H9 (cell line): Measurements from ENCODE around the gene TEX55. TPM values are rescaled to one million over a fixed set of nuclear protein-coding genes. Genes with fewer than 3 reads are reported as not detected.

Experiments
- DNase-seq: peaks from one replicate; pipeline ENCODE4 v3.0.0-alpha.2; 2017
- H2AFZ ChIP-seq: one replicate; pipeline ENCODE4 v1.6.1; 2013; ENCODE audit warnings: mild to moderate bottlenecking, low read length, control low read depth, moderate library complexity
- H2AK5ac ChIP-seq: 2 replicates; pipeline ENCODE4 v1.6.1; 2013; ENCODE audit warnings: low read length, control low read depth, mixed read lengths; ENCODE audit not compliant: insufficient read length
- H2BK120ac ChIP-seq: one replicate; pipeline ENCODE4 v1.6.1; 2013; ENCODE audit warnings: low read depth, mild to moderate bottlenecking, low read length, control low read depth, inconsistent platforms; ENCODE audit not compliant: poor library complexity, severe bottlenecking
- H2BK12ac ChIP-seq: 2 replicates; pipeline ENCODE4 v1.6.1; 2013; ENCODE audit warnings: low read length, control low read depth, mixed read lengths, low read depth; ENCODE audit not compliant: insufficient read length
- H2BK15ac ChIP-seq: 2 replicates; pipeline ENCODE4 v1.6.1; 2013; ENCODE audit warnings: low read depth, low read length, control low read depth
- H2BK20ac ChIP-seq: one replicate; pipeline ENCODE4 v1.6.1; 2013; ENCODE audit warnings: low read depth, mild to moderate bottlenecking, low read length, control low read depth, inconsistent platforms; ENCODE audit not compliant: poor library complexity, severe bottlenecking
- H2BK5ac ChIP-seq: 2 replicates; pipeline ENCODE4 v1.6.1; 2013; ENCODE audit warnings: low read length, control low read depth, mixed read lengths; ENCODE audit not compliant: insufficient read length
- H3K14ac ChIP-seq: 2 replicates; pipeline ENCODE4 v1.6.1; 2013; ENCODE audit warnings: low read length, control low read depth; ENCODE audit not compliant: insufficient read depth
- H3K18ac ChIP-seq: 2 replicates; pipeline ENCODE4 v1.6.1; 2013; ENCODE audit warnings: low read depth, mild to moderate bottlenecking, mixed read lengths, low read length, control low read depth; ENCODE audit not compliant: insufficient read length
- H3K23ac ChIP-seq: 2 replicates; pipeline ENCODE4 v1.6.1; 2013; ENCODE audit warnings: low read length, control low read depth, mixed read lengths, low read depth; ENCODE audit not compliant: insufficient read length
- H3K23me2 ChIP-seq: 2 replicates; pipeline ENCODE4 v1.6.1; 2013; ENCODE audit warnings: low read depth, mild to moderate bottlenecking, mixed read lengths, low read length, control low read depth; ENCODE audit not compliant: insufficient read length, poor library complexity, severe bottlenecking
- H3K27ac ChIP-seq: 2 replicates; pipeline ENCODE4 v1.5.1; 2013; ENCODE audit warnings: low read length, control low read depth, mixed read lengths, low read depth; ENCODE audit not compliant: insufficient read length
- H3K27me3 ChIP-seq: 2 replicates; pipeline ENCODE4 v1.6.1; 2013; ENCODE audit warnings: low read length, control low read depth, inconsistent platforms; ENCODE audit not compliant: insufficient read depth
- H3K4ac ChIP-seq: 2 replicates; pipeline ENCODE4 v1.6.1; 2013; ENCODE audit warnings: low read depth, mild to moderate bottlenecking, control low read depth, inconsistent platforms, low read length, moderate library complexity
- H3K4me1 ChIP-seq: 2 replicates; pipeline ENCODE4 v1.6.1; 2013; ENCODE audit warnings: low read length, control low read depth, inconsistent platforms; ENCODE audit not compliant: insufficient read depth
- H3K4me2 ChIP-seq: 2 replicates; pipeline ENCODE4 v1.6.1; 2013; ENCODE audit warnings: low read length, control low read depth, mixed read lengths; ENCODE audit not compliant: insufficient read length, insufficient read depth
- H3K56ac ChIP-seq: 2 replicates; pipeline ENCODE4 v1.6.1; 2013; ENCODE audit warnings: low read depth, mild to moderate bottlenecking, mixed read lengths, low read length, control low read depth; ENCODE audit not compliant: insufficient read length
- H3K79me1 ChIP-seq: 2 replicates; pipeline ENCODE4 v1.6.1; 2013; ENCODE audit warnings: low read depth, mild to moderate bottlenecking, moderate library complexity, low read length, control low read depth, inconsistent platforms; ENCODE audit not compliant: insufficient read depth, poor library complexity, severe bottlenecking
- H3K79me2 ChIP-seq: 2 replicates; pipeline ENCODE4 v1.6.1; 2013; ENCODE audit warnings: low read length, control low read depth, inconsistent platforms; ENCODE audit not compliant: insufficient read depth
- H3K9ac ChIP-seq: 2 replicates; pipeline ENCODE4 v1.6.1; 2013; ENCODE audit warnings: low read length, control low read depth, mixed read lengths; ENCODE audit not compliant: insufficient read length; ENCODE audit errors: extremely low read depth
- H3K9me3 ChIP-seq: one replicate; pipeline ENCODE4 v1.6.1; 2013; ENCODE audit warnings: low read depth, low read length, inconsistent platforms; ENCODE audit not compliant: control insufficient read depth
- H3T11ph ChIP-seq: one replicate; pipeline ENCODE4 v1.6.1; 2013; ENCODE audit warnings: mild to moderate bottlenecking, low read length, control low read depth, inconsistent platforms
- H4K20me1 ChIP-seq: one replicate; pipeline ENCODE4 v1.6.1; 2013; ENCODE audit not compliant: control insufficient read depth, insufficient read length, insufficient read depth
- H4K5ac ChIP-seq: 2 replicates; pipeline ENCODE4 v1.6.1; 2013; ENCODE audit warnings: low read depth, mild to moderate bottlenecking, mixed read lengths, low read length, control low read depth; ENCODE audit not compliant: insufficient read length
- H4K8ac ChIP-seq: replicated peaks from 2 replicates; pipeline ENCODE4 v1.6.1; 2013; ENCODE audit warnings: low read length, control low read depth, mixed read lengths, low read depth; ENCODE audit not compliant: insufficient read length
- H4K91ac ChIP-seq: 2 replicates; pipeline ENCODE4 v1.6.1; 2013; ENCODE audit warnings: low read depth, mild to moderate bottlenecking, moderate library complexity, mixed read lengths, low read length, control low read depth; ENCODE audit not compliant: insufficient read length
- H3K27ac Mint-ChIP-seq, 3 experiments: 2 replicates in 2 of 3; 3 replicates in 1 of 3; pipeline ENCODE4 v1.8.0; 2020 to 2021; ENCODE audit warnings: mixed read lengths in 3 of 3, mild to moderate bottlenecking in 1 of 3, moderate library complexity in 1 of 3
- H3K27me3 Mint-ChIP-seq: 2 replicates; pipeline ENCODE4 v1.8.0; 2021; ENCODE audit warnings: low read depth, mild to moderate bottlenecking, moderate library complexity, mixed read lengths
- H3K36me3 Mint-ChIP-seq, 3 experiments: 2 replicates in 2 of 3; 3 replicates in 1 of 3; pipeline ENCODE4 v1.8.0; 2020 to 2021; ENCODE audit warnings: low read depth in 3 of 3, mixed read lengths in 3 of 3; ENCODE audit not compliant: insufficient read depth in 1 of 3
- H3K4me1 Mint-ChIP-seq, 2 experiments: 2 replicates each; pipeline ENCODE4 v1.8.0; 2020; ENCODE audit warnings: mixed read lengths in 2 of 2
- H3K4me3 Mint-ChIP-seq, 2 experiments: 2 replicates in 1 of 2; 3 replicates in 1 of 2; pipeline ENCODE4 v1.8.0; 2020 to 2021; ENCODE audit warnings: mild to moderate bottlenecking in 2 of 2, mixed read lengths in 2 of 2, moderate library complexity in 1 of 2
- H3K9me3 Mint-ChIP-seq, 2 experiments: 2 replicates in 1 of 2; 3 replicates in 1 of 2; pipeline ENCODE4 v1.8.0; 2020; ENCODE audit warnings: mild to moderate bottlenecking in 2 of 2, mixed read lengths in 2 of 2, moderate library complexity in 1 of 2
- WGBS: extraction: QIAGEN DNeasy Blood & Tissue Kit; methylation state at CpG from one replicate; pipeline ENCODE4 v1.1.7; 2013; ENCODE audit warnings: missing lambda C conversion rate, low lambda C conversion rate, mixed read lengths; ENCODE audit not compliant: insufficient read length; ENCODE audit errors: extremely low coverage; 5-methylcytosine and 5-hydroxymethylcytosine counted together
- total RNA-seq: library from RNA; stranded (reverse); gene quantifications from 2 replicates; pipeline ENCODE4 v1.2.1, GENCODE V29; 2021
- TF ChIP-seq, protein P1 (sequence below): fragments of 200-600 bp; sonication (generic); conservative IDR thresholded peaks from 3 replicates; pipeline ENCODE4 v1.8.0; 2021; ENCODE audit warnings: antibody characterized with exemption, mild to moderate bottlenecking

Gene TEX55
- total RNA-seq, 1 experiment from 2014 or later = not detected

DNA sequence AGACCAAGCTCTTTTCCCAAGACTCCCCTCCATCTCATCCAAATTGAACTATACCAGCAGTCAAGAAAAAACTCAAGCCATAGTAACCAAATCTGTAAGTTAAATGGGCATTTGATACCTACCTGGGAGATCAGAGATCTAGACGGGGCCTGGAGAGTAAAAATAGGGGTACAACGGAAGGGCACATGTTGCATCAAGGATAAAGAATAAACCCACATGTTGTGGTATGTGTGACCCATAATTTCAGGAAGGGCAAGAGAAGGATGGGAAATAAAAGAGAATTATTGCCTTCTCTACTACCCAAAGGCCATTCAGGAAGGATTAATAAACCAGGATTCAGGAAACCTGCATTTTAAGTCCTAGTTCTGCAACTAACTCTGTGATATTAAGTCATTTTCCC is 1.5 kb downstream of the TEX55 start:
- Histone ChIP-seq H3K79me1 (no peaks in the 10 kb centered on the region), H4K8ac (no peak overlapping the region), H3K56ac (no peak overlapping the region), H4K20me1 (no peaks in the 10 kb centered on the region), H2AK5ac (no peak overlapping the region), H3K27ac (no peak overlapping the region), H3K4ac (no peak overlapping the region), H2BK20ac (no peak overlapping the region), H2BK12ac (no peak overlapping the region), H3K23me2 (no peaks in the 10 kb centered on the region), H3K79me2 (no peaks in the 10 kb centered on the region), H3K9ac (no peak overlapping the region), H3K18ac (no peak overlapping the region), H3K9me3 (no peaks in the 10 kb centered on the region), H3K4me2 (no peak overlapping the region), H2BK120ac (no peak overlapping the region), H2AFZ (no peak overlapping the region), H2BK15ac (no peak overlapping the region), H3K23ac (no peak overlapping the region), H4K5ac (no peak overlapping the region), H3K4me1 (no peaks in the 10 kb centered on the region), H4K91ac (no peak overlapping the region), H2BK5ac (no peak overlapping the region), H3T11ph (no peak overlapping the region), H3K14ac (no peak overlapping the region), H3K27me3 (no peaks in the 10 kb centered on the region)
- Mint-ChIP-seq H3K4me1 (peaks cover 3 to 4% of the 10 kb centered on the region in 2 experiments; a peak in 1 of 4 replicates), H3K27ac (no peak overlapping the region), H3K9me3 (peaks cover 0 to 3% of the 10 kb centered on the region in 2 experiments; a peak in 1 of 5 replicates), H3K27me3 (peaks cover 9% of the 10 kb centered on the region), H3K4me3 (no peak overlapping the region), H3K36me3 (peaks cover 0 to 9% (median 0%) of the 10 kb centered on the region in 3 experiments; a peak in 2 of 7 replicates)
- WGBS = no CpG with 5 or more reads among the region's 2 CpGs
- no peak for DNase-seq
- TF ChIP-seq, protein P1, sequence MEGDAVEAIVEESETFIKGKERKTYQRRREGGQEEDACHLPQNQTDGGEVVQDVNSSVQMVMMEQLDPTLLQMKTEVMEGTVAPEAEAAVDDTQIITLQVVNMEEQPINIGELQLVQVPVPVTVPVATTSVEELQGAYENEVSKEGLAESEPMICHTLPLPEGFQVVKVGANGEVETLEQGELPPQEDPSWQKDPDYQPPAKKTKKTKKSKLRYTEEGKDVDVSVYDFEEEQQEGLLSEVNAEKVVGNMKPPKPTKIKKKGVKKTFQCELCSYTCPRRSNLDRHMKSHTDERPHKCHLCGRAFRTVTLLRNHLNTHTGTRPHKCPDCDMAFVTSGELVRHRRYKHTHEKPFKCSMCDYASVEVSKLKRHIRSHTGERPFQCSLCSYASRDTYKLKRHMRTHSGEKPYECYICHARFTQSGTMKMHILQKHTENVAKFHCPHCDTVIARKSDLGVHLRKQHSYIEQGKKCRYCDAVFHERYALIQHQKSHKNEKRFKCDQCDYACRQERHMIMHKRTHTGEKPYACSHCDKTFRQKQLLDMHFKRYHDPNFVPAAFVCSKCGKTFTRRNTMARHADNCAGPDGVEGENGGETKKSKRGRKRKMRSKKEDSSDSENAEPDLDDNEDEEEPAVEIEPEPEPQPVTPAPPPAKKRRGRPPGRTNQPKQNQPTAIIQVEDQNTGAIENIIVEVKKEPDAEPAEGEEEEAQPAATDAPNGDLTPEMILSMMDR = no peak
